Measurements from ENCODE around the gene THOC1. TPM values are rescaled to one million over a fixed set of nuclear protein-coding genes. Genes with fewer than 3 reads are reported as not detected.

The THOC1 gene
- total and polyA plus RNA-seq, 2 of the 8 experiments (the other 6 are each of a cell fraction or from before 2014, with no cell fraction given) = 19.1 to 66.4 TPM

DNA sequence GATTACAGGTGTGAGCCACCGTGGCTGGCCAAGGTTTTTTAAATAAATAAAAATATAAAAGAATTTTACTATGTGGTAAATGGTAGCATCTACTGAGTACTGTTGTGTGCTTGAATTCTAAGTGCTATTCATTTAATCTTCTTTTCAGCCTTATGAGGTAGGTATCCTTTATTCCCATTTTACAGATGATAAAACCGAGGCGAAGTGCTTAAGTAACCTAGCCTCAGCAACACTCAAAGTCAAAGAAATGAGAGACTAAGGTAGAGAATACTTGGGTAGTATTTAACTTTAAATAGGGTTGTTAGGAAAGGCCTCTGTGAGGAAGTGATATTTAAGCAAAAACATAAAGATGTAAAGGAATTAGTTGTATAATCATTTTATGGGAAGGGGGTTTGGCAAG, 5.7 kb upstream of the THOC1 start:
- Histone ChIP-seq H3K79me1 (ENCODE audit: low read depth, low read length) (no peaks in the 10 kb centered on the region), H3K18ac (ENCODE audit: extremely low read depth, low read length) (no peak overlapping the region), H2BK5ac (ENCODE audit: low read depth, low read length) (no peak overlapping the region), H4K91ac (replicated peaks; ENCODE audit: insufficient read length, low read length) (no peak overlapping the region), H3K36me3 (ENCODE audit: control insufficient read depth in 2 of 4, insufficient read depth in 4 of 4, low read length in 3 of 4) (no peaks in the 10 kb centered on the region), H2AK5ac (ENCODE audit: low read depth, low read length) (no peak overlapping the region), H4K20me1 (replicated peaks in 1 of 2; ENCODE audit: control insufficient read depth in 1 of 2, insufficient read depth in 2 of 2, low read length in 2 of 2) (no peaks in the 10 kb centered on the region), H2AFZ (ENCODE audit: low read length) (no peak overlapping the region), H3K56ac (replicated peaks; ENCODE audit: insufficient read length, low read depth, low read length) (no peak overlapping the region), H3K4me1 (replicated peaks in 1 of 4; ENCODE audit: control insufficient read depth in 3 of 4, insufficient read depth in 4 of 4, low read length in 3 of 4) (peaks cover 0 to 3% (median 0%) of the 10 kb centered on the region in 4 experiments; a peak in 3 of 7 replicates), H4K8ac (ENCODE audit: extremely low read depth, insufficient read depth, low read length) (no peak overlapping the region), H2BK20ac (ENCODE audit: low read length) (no peak overlapping the region), H2BK120ac (replicated peaks; ENCODE audit: low read depth, low read length) (no peak overlapping the region), H3K4me3 (ENCODE audit: extremely low read depth in 1 of 4, insufficient read depth in 2 of 4, low read depth in 3 of 4, low read length in 4 of 4) (no peak overlapping the region), H3K23me2 (ENCODE audit: low read depth, low read length) (no peaks in the 10 kb centered on the region; the same call in 1 of the 2 replicates), H3K23ac (ENCODE audit: insufficient read length) (no peak overlapping the region), H3K14ac (ENCODE audit: insufficient read length) (no peak overlapping the region), H3K4me2 (ENCODE audit: insufficient read depth in 1 of 2, low read depth in 2 of 2, low read length in 2 of 2) (no peak overlapping the region), H3K27me3 (replicated peaks in 1 of 4; ENCODE audit: control insufficient read depth in 3 of 4, extremely low read depth in 1 of 4, insufficient read depth in 3 of 4, low read length in 3 of 4) (peaks cover 0 to 1% (median 0%) of the 10 kb centered on the region in 4 experiments; a peak in 1 of 7 replicates), H3K9ac (replicated peaks in 1 of 4; ENCODE audit: extremely low read depth in 1 of 4, low read depth in 3 of 4, low read length in 3 of 4) (no peak overlapping the region), H4K5ac (ENCODE audit: insufficient read length, low read depth, low read length) (no peak overlapping the region), H3K9me3 (ENCODE audit: insufficient read depth in 2 of 2, low read depth in 1 of 2, low read length in 1 of 2) (no peaks in the 10 kb centered on the region), H3K27ac (ENCODE audit: low read depth, low read length) (no peak overlapping the region), H2BK15ac (ENCODE audit: low read length) (no peak overlapping the region), H3K4ac (replicated peaks; ENCODE audit: insufficient read length, low read depth, low read length) (no peak overlapping the region), H2BK12ac (ENCODE audit: low read depth, low read length) (no peak overlapping the region), H3K79me2 (ENCODE audit: control insufficient read depth in 1 of 2, insufficient read depth in 2 of 2, low read length in 2 of 2) (no peaks in the 10 kb centered on the region)
- TF ChIP-seq ZNF274 (IDR thresholded peaks at IDR 0.05; ENCODE audit: borderline replicate concordance, extremely low read depth, low read length) (no peak), CTBP2 (IDR thresholded peaks at IDR 0.05; ENCODE audit: borderline replicate concordance, insufficient read depth, insufficient read length, low read length) (no peak), POLR2A (IDR thresholded peaks at IDR 0.05; ENCODE audit: control extremely low read depth in 1 of 2, low read depth in 2 of 2, low read length in 2 of 2) (no peak), EP300 (IDR thresholded peaks at IDR 0.05; ENCODE audit: borderline replicate concordance in 1 of 2, low read depth in 2 of 2, low read length in 2 of 2) (no peak), EGR1 (IDR thresholded peaks at IDR 0.05; ENCODE audit: borderline replicate concordance, low read depth, low read length) (no peak), GTF2F1 (IDR thresholded peaks at IDR 0.05; ENCODE audit: borderline replicate concordance, low read depth, low read length) (no peak), NRF1 (IDR thresholded peaks at IDR 0.05; ENCODE audit: low read depth, low read length) (no peak), SP4 (IDR thresholded peaks at IDR 0.05; ENCODE audit: low read length) (no peak), BRCA1 (IDR thresholded peaks at IDR 0.05; ENCODE audit: low read depth, low read length) (no peak)
- TF ChIP-seq, protein P1, sequence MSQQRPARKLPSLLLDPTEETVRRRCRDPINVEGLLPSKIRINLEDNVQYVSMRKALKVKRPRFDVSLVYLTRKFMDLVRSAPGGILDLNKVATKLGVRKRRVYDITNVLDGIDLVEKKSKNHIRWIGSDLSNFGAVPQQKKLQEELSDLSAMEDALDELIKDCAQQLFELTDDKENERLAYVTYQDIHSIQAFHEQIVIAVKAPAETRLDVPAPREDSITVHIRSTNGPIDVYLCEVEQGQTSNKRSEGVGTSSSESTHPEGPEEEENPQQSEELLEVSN (IDR thresholded peaks at IDR 0.05) = no peak
- FAIRE-seq = no peak
- 90% methylated on average over 3 of the region's 3 CpGs; no CpG with 5 or more reads in 1 of the 2 experiments for WGBS, 2 experiments (ENCODE audit: extremely low coverage in 1 of 2, insufficient coverage in 1 of 2, insufficient read length in 1 of 2, insufficient replicate concordance in 2 of 2, low coverage in 1 of 2, low lambda C conversion rate in 2 of 2, missing lambda C conversion rate in 1 of 2)
- DNase-seq (ENCODE audit: low read depth in 1 of 2, low spot score in 2 of 2) = no peak
- POLR2A ChIA-PET (ENCODE audit: partially characterized antibody) = no interaction called here
- CTCF ChIA-PET (ENCODE audit: partially characterized antibody) = interaction anchor here (1.3 kb wide), 1 partner anchor 223 kb away, joined by 3 read pairs; no protein-coding TSS in a partner anchor

Data from H1 (cell line).